ENCODE results near the gene MYH6. TPM values are rescaled to one million over a fixed set of nuclear protein-coding genes. Genes with fewer than 3 reads are reported as not detected.
A peak's percentile ranks its signal among the peaks of the same experiment; 100 is the strongest.

MYH6 gene
- total RNA-seq, 1 experiment from 2014 or later = not detected

DNA sequence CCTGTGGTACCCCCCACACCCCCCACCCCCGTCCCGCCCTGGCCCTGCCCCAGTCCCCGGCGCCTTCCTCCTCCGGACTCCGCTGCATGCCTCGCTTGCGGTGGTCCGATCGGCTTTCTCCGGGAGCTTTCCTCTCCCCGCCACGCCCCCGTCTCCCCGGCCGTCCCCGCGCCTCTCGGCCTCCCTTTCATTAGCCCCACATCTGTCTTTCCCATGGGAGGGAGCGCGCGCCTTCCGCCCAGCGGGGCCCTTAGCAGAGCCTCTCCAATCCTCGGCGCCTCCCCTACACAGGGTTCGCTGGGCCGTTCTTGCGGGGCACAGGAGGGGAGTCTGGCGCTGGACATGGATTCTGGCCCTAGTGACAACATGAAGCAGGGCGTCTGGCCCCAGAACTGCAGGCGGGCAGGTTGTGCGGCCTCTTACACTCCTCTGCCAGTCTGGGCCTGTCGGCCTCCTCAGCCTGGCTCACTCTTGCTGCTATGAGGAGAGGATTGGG is 41.6 kb downstream of the MYH6 start:
- intact Hi-C loops (cut with micrococcal nuclease; ENCODE audit: unreplicated experiment) = loop anchor here (5.0 kb wide), 1 partner anchor 44 kb away; the partner anchor contains the start of gene PABPN1
- TF ChIP-seq, protein P1, sequence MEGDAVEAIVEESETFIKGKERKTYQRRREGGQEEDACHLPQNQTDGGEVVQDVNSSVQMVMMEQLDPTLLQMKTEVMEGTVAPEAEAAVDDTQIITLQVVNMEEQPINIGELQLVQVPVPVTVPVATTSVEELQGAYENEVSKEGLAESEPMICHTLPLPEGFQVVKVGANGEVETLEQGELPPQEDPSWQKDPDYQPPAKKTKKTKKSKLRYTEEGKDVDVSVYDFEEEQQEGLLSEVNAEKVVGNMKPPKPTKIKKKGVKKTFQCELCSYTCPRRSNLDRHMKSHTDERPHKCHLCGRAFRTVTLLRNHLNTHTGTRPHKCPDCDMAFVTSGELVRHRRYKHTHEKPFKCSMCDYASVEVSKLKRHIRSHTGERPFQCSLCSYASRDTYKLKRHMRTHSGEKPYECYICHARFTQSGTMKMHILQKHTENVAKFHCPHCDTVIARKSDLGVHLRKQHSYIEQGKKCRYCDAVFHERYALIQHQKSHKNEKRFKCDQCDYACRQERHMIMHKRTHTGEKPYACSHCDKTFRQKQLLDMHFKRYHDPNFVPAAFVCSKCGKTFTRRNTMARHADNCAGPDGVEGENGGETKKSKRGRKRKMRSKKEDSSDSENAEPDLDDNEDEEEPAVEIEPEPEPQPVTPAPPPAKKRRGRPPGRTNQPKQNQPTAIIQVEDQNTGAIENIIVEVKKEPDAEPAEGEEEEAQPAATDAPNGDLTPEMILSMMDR (conservative IDR thresholded peaks at IDR 0.05; ENCODE audit: low read depth, low read length) = no peak
- TF ChIP-seq EZH2 (IDR thresholded peaks at IDR 0.05; ENCODE audit: borderline replicate concordance, low read depth, low read length, poor library complexity, severe bottlenecking) = no peak
- Histone ChIP-seq H3K4me1 (ENCODE audit: insufficient read depth, low read length, poor library complexity, severe bottlenecking) (peaks cover 24% of the 10 kb centered on the region), H3K27ac (ENCODE audit: low read depth, low read length, poor library complexity, severe bottlenecking) (peak overlapping the region; percentile 98), H3K4me3 (ENCODE audit: low read depth, low read length, poor library complexity, severe bottlenecking) (peak overlapping the region; percentile 95), H3K27me3 (replicated peaks; ENCODE audit: insufficient read depth, low read depth, low read length, poor library complexity) (no peaks in the 10 kb centered on the region), H3K9me3 (ENCODE audit: low read depth, low read length, poor library complexity, severe bottlenecking) (no peaks in the 10 kb centered on the region), H3K36me3 (ENCODE audit: insufficient read depth, low read length, poor library complexity, severe bottlenecking) (peaks cover 21% of the 10 kb centered on the region)
- ChIA-PET CTCF (interaction anchor here (0.7 kb wide), 1 partner anchor 23 kb away, joined by 4 read pairs; no protein-coding TSS in a partner anchor), POLR2A (ENCODE audit: low non-redundant PET) (no interaction called here)
- no TSS peak for BruUV-seq (replicated peaks)
- peak; percentile 96 for DNase-seq (ENCODE audit: low spot score)

- CTCF ChIA-PET = interaction anchor here (0.7 kb wide), 1 partner anchor 23 kb away, joined by 4 read pairs; no protein-coding TSS in a partner anchor
- Histone ChIP-seq H3K36me3 (ENCODE audit: insufficient read depth, low read length, poor library complexity, severe bottlenecking) (peaks cover 26% of the 10 kb centered on the region), H3K9me3 (ENCODE audit: low read depth, low read length, poor library complexity, severe bottlenecking) (no peaks in the 10 kb centered on the region), H3K27me3 (replicated peaks; ENCODE audit: insufficient read depth, low read depth, low read length, poor library complexity) (no peaks in the 10 kb centered on the region), H3K27ac (ENCODE audit: low read depth, low read length, poor library complexity, severe bottlenecking) (peak overlapping the region; percentile 98), H3K4me3 (ENCODE audit: low read depth, low read length, poor library complexity, severe bottlenecking) (peak overlapping the region; percentile 95), H3K4me1 (ENCODE audit: insufficient read depth, low read length, poor library complexity, severe bottlenecking) (peaks cover 24% of the 10 kb centered on the region)
- peak; percentile 96 for DNase-seq (ENCODE audit: low spot score)
- TF ChIP-seq, protein P1 (conservative IDR thresholded peaks at IDR 0.05; ENCODE audit: low read depth, low read length) = no peak
- no peak for TF ChIP-seq EZH2 (IDR thresholded peaks at IDR 0.05; ENCODE audit: borderline replicate concordance, low read depth, low read length, poor library complexity, severe bottlenecking)
- intact Hi-C loops (cut with micrococcal nuclease; ENCODE audit: unreplicated experiment) = loop anchor here (5.0 kb wide), 1 partner anchor 44 kb away; the partner anchor contains the start of gene PABPN1
- POLR2A ChIA-PET (ENCODE audit: low non-redundant PET) = no interaction called here
- no TSS peak for BruUV-seq (replicated peaks)
Observed at GRCh38 chr14:23365732-23366425, 42.2 kb downstream of the MYH6 start.

DNA sequence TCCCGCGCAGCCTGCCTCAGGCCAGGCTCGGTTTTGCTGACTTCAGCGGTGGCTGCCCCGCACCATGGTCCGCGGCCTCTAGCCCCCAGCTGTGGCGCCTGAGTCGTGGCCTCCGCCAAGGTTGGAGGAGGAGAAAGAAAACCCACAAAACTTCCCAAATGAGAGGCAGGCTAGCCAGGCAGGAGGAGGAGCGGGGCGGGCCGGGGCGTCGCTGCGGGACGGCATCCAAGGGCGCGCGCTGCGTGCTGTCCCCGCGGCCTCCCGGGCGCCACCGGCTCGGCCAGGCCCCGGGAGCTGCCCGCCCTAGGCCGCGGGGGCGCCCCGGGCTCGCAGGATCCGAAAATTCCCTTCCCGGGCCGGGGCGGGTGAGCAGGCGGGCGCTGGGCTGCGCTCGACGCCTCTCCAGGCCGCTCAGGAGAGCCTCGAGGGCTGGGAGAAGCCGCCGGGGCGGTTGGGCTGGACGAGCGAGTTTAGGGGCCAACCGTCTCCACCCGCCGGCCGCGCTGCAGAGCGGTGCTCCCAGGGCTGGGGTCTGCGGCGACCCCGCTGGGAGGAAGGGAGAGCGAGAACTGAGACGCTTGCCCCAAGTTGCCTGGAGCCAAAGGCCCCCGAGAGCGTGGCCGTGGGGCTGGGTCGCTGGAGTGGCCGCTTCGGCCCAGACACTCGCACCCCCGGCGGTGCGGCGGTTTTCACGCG is 42.9 kb downstream of the MYH6 start, which contains the start of gene EFS:
EFS (minus strand) TSS at position 137 of the 696 bp plus-strand sequence. CDS start 147 bp downstream, outside the sequence.
- Histone ChIP-seq H3K4me3 (ENCODE audit: low read depth, low read length, poor library complexity, severe bottlenecking) (peak within 1 kb of the TSS; percentile 95), H3K27me3 (replicated peaks; ENCODE audit: insufficient read depth, low read depth, low read length, poor library complexity) (no peaks in the 10 kb centered on the region), H3K4me1 (ENCODE audit: insufficient read depth, low read length, poor library complexity, severe bottlenecking) (peaks cover 24% of the 10 kb centered on the region), H3K36me3 (ENCODE audit: insufficient read depth, low read length, poor library complexity, severe bottlenecking) (peaks cover 32% of the 10 kb centered on the region), H3K27ac (ENCODE audit: low read depth, low read length, poor library complexity, severe bottlenecking) (peak within 1 kb of the TSS; percentile 98), H3K9me3 (ENCODE audit: low read depth, low read length, poor library complexity, severe bottlenecking) (no peaks in the 10 kb centered on the region)
- DNase-seq (ENCODE audit: low spot score) = peak; percentile 17
- no peak for TF ChIP-seq EZH2 (IDR thresholded peaks at IDR 0.05; ENCODE audit: borderline replicate concordance, low read depth, low read length, poor library complexity, severe bottlenecking)
- TF ChIP-seq, protein P1 (conservative IDR thresholded peaks at IDR 0.05; ENCODE audit: low read depth, low read length) = no peak
- ChIA-PET CTCF (no interaction called here), POLR2A (ENCODE audit: low non-redundant PET) (no interaction called here)
- BruUV-seq (replicated peaks) = no TSS peak
- intact Hi-C loops (cut with micrococcal nuclease; ENCODE audit: unreplicated experiment) = loop anchor here (5.0 kb wide), 1 partner anchor 43 kb away; the partner anchor contains the start of gene PABPN1

Data from A673 (cell line).